Mesothelial cell of epicardium (in vitro differentiated cells): ENCODE results near the gene GLP2R. TPM values are rescaled to one million over a fixed set of nuclear protein-coding genes. Genes with fewer than 3 reads are reported as not detected.
A peak's percentile ranks its signal among the peaks of the same experiment; 100 is the strongest.
"Not testable (repeated sequence)": the region's sequence is repeated elsewhere in the genome, so short reads cannot be mapped to it uniquely, and the experiment has no call there.

Experiments
- DNase-seq, 2 experiments: peaks; one replicate each; pipeline ENCODE4 v3.0.0; 2021; ENCODE audit warnings: low spot score in 2 of 2; ENCODE audit not compliant: unreplicated experiment in 2 of 2
- H3K27ac Mint-ChIP-seq: 2 replicates; pipeline ENCODE4 v1.8.0; 2021; ENCODE audit warnings: mixed read lengths
- H3K27me3 Mint-ChIP-seq: 2 replicates; pipeline ENCODE4 v1.8.0; 2021; ENCODE audit warnings: low read depth, mixed read lengths
- H3K36me3 Mint-ChIP-seq: 2 replicates; pipeline ENCODE4 v1.8.0; 2021; ENCODE audit warnings: mixed read lengths
- H3K4me1 Mint-ChIP-seq: 2 replicates; pipeline ENCODE4 v1.8.0; 2021; ENCODE audit warnings: mixed read lengths
- H3K4me3 Mint-ChIP-seq: 2 replicates; pipeline ENCODE4 v1.8.0; 2021; ENCODE audit warnings: mild to moderate bottlenecking, moderate library complexity, mixed read lengths
- H3K9me3 Mint-ChIP-seq: 2 replicates; pipeline ENCODE4 v1.8.0; 2021; ENCODE audit warnings: mixed read lengths
- total RNA-seq: library from RNA; stranded (reverse); gene quantifications from 3 replicates; pipeline ENCODE4 v1.2.1, GENCODE V29; 2021
- TF ChIP-seq, protein P1 (sequence below): fragments of 200-600 bp; sonication (generic); IDR thresholded peaks from one replicate; pipeline ENCODE4 v1.5.0; 2021; ENCODE audit warnings: antibody characterized with exemption; ENCODE audit not compliant: unreplicated experiment

The GLP2R gene
- total RNA-seq, 1 donor from 2014 or later = 1.5 TPM

DNA sequence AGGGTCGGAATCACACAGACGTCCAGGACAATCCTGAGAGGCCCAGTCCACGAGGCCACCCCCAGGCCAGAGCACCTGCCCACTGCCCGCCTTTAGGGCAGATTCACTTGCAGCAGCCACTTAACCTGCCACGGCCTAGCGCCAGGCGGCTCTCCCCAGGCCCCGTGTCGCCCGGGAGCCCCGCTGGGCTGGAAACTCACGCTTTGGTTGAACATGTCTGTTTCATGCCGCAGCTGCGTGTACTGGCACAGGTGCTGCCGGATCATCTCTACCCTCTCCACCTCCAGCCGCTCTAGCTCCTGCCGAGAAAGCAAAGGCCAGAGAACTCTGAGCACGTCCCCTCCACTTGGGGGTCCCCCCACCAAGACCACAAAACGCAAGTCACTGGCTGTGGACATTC, 92.1 kb downstream of the GLP2R start:
- Mint-ChIP-seq H3K4me3 (no peak overlapping the region), H3K9me3 (no peaks in the 10 kb centered on the region), H3K27ac (no peak overlapping the region), H3K36me3 (peaks cover 27% of the 10 kb centered on the region), H3K4me1 (no peaks in the 10 kb centered on the region), H3K27me3 (no peaks in the 10 kb centered on the region)
- DNase-seq = no peak
- TF ChIP-seq, protein P1, sequence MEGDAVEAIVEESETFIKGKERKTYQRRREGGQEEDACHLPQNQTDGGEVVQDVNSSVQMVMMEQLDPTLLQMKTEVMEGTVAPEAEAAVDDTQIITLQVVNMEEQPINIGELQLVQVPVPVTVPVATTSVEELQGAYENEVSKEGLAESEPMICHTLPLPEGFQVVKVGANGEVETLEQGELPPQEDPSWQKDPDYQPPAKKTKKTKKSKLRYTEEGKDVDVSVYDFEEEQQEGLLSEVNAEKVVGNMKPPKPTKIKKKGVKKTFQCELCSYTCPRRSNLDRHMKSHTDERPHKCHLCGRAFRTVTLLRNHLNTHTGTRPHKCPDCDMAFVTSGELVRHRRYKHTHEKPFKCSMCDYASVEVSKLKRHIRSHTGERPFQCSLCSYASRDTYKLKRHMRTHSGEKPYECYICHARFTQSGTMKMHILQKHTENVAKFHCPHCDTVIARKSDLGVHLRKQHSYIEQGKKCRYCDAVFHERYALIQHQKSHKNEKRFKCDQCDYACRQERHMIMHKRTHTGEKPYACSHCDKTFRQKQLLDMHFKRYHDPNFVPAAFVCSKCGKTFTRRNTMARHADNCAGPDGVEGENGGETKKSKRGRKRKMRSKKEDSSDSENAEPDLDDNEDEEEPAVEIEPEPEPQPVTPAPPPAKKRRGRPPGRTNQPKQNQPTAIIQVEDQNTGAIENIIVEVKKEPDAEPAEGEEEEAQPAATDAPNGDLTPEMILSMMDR = no peak

DNA sequence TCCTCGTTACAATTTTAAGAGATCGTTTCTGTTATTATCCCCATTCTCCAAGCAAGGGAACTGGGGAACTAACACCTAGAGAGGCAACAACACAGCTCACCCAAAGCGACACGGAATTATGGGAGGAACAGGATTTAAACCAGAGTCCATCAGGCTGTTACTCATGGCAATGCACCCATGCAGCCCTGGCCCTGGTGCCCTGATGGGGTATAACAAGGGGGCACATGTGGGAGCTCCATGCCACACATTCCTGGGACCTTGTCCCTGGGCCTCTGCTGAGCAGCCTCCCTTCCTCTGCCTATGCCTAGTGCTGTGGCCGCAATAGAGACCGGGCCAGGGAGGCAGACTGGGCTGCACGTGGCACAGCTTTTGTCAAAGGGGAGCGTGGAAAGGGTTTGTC, 92.6 kb downstream of the GLP2R start:
- Mint-ChIP-seq H3K4me3 (no peak overlapping the region), H3K9me3 (no peaks in the 10 kb centered on the region), H3K4me1 (peaks cover 3% of the 10 kb centered on the region), H3K36me3 (peaks cover 29% of the 10 kb centered on the region), H3K27ac (no peak overlapping the region), H3K27me3 (no peaks in the 10 kb centered on the region)
- DNase-seq = no peak
- TF ChIP-seq, protein P1 = no peak

DNA sequence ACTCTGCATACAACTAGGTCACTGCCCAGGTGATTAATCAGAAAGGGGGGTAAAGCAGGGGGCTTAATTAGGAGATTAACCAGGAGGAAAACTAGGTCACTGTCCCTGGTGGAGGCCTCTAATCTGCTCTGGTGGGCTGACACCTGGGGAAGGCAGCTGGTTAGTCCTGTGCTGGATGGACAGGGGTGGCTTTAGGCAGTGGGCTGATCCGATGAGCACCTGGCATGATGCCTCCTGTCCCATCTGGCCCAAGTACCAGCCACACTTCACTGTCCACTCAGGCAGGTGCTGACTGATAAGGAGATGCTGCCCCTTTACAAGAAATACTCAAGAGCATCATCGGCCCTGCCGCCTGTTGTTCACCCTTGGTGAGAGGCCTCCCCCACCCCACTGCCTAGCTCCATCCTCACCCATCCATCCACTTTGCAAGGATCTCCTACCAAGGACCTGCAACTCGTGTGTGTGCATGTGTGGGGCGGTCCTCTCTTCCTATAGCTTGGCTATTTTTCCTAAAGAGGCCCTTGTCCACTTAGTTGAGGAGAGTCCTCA, 93.2 kb downstream of the GLP2R start:
- Mint-ChIP-seq H3K27ac (no peak overlapping the region), H3K27me3 (no peaks in the 10 kb centered on the region), H3K36me3 (peaks cover 29% of the 10 kb centered on the region), H3K9me3 (no peaks in the 10 kb centered on the region), H3K4me3 (no peak overlapping the region), H3K4me1 (peaks cover 5% of the 10 kb centered on the region)
- TF ChIP-seq, protein P1 = no peak
- DNase-seq = no peak

DNA sequence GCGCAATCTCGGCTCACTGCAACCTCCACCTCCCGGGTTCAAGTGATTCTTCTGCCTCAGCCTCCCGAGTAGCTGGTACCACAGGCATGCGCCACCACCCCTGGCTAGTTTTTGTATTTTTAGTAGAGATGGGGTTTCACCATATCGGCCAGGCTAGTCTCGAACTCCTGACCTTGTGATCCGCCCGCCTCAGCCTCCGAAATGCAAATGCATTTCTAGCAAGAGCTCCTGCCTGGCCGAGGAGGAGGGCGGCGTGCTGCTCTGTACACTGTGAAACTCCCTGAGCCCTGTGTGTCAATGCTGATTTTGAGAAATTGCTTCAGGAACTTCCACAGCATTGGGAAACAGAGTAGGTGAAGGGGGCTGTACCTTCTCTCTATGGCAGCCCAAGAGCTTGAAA, 95.5 kb downstream of the GLP2R start:
- H3K9me3 Mint-ChIP-seq, H3K4me1 Mint-ChIP-seq, DNase-seq, H3K4me3 Mint-ChIP-seq, H3K27me3 Mint-ChIP-seq, H3K27ac Mint-ChIP-seq: not testable (repeated sequence)
- peaks cover 19% of the 10 kb centered on the region for H3K36me3 Mint-ChIP-seq

DNA sequence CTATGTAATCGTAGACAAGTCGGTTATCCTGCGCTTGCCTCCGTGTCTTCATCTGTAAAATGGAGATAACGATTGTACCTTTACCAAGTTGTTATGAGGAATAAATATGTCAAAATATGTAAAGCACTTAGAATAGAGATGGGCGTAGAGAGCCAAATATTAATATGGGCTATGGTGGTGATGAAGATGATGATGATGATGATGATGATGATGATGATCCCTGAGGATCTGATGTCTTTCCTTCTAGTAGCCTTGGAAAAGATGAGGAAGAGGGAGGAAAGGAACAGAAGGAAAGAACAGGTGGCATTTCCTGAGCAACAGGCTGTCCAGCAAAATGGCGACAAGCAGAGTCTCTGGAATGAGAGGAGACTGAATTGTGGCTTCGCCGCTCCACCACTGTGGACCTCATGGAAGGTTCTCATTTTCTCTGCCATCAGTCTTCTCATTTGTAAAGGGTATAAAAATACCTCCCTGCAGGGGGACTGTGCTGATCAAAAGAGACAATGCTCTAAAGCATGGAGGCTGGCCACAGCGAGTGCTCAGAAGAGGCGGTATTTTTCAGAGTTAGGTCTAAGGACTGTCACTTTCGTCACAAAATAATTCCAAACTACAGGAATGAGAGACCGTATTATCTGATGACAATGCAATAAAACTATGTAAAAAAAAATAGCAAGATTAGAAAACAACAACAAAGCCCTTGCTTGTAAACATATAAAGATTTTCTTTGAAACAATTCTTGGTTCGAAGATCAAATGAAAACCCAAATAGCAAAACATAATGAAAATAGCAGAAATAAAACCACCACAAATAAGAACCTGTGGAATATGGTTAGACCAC, 96.5 kb downstream of the GLP2R start:
- Mint-ChIP-seq H3K4me3 (no peak overlapping the region), H3K27ac (no peak overlapping the region), H3K36me3 (peaks cover 17% of the 10 kb centered on the region), H3K27me3 (no peaks in the 10 kb centered on the region), H3K4me1 (peaks cover 5% of the 10 kb centered on the region), H3K9me3 (no peaks in the 10 kb centered on the region)
- TF ChIP-seq, protein P1 = no peak
- no peak for DNase-seq

DNA sequence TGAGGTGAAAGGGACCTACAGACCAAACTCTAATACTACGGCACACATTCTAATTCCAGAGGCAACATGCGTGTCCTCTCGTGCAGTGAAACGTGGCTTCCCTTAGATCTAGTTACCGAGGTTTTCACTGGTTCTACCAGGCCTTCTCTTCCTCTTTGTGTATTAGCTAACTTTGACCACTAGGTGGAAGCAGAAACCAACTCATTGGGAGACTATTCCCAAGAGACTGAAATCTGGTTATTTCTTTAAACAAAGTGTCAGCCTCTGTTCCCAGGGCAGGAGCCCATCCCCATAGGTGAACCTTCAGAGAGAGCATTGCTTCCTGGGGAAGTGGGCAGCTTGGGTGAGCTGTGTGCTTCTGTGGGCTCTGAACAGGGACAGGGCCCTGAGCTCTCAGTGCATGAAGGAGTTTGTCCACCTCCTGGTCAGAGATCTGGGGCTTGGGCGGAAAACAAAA, 99.0 kb downstream of the GLP2R start:
- no peaks in the 10 kb centered on the region for H3K9me3 Mint-ChIP-seq
- H3K4me1 Mint-ChIP-seq = peaks cover 11% of the 10 kb centered on the region
- no peaks in the 10 kb centered on the region for H3K27me3 Mint-ChIP-seq
- TF ChIP-seq, protein P1 = peak; percentile 94
- peaks cover 13% of the 10 kb centered on the region for H3K36me3 Mint-ChIP-seq
- no peak overlapping the region for H3K27ac Mint-ChIP-seq
- no peak for DNase-seq
- H3K4me3 Mint-ChIP-seq = no peak overlapping the region
